Stimulated activated CD4-positive, alpha-beta T cell treated with anti-CD3 and anti-CD28 coated beads, Interleukin-15, amount 100 ng/mL, for 1 hour (primary cell): ENCODE results near the gene CTTNBP2.
"Not testable (repeated sequence)": the region's sequence is repeated elsewhere in the genome, so short reads cannot be mapped to it uniquely, and the experiment has no call there.

Experiments used
- DNase-seq, 2 donors: peaks; one replicate each; pipeline ENCODE4 v3.0.0-alpha.2; 2020; ENCODE audit warnings: low read depth in 1 of 2, low spot score in 1 of 2

Gene CTTNBP2

DNA sequence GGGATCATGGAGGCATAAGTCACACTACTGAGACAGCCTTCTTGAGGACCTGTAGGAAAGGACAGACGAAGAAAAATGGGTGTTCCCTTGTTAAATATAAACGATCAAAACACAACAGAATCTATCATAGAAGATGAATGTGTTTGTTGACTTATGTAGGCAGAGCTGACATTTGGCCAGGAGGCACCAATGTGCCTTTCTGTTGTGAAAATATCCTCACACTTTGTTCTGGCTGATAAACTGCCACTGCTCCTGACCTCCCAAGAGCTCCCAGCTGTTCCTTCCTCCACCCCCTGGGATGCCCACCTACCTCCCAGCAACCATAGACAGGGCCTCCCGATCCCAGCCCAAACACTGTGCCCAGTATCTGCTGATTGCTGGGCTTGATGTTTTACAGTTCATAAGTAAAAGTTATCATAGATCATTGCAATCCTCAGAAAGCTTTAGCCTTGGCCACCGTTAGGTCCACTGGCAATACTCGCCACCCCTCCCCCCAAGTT lies 116.6 kb downstream of the CTTNBP2 start:
- no peak for DNase-seq

DNA sequence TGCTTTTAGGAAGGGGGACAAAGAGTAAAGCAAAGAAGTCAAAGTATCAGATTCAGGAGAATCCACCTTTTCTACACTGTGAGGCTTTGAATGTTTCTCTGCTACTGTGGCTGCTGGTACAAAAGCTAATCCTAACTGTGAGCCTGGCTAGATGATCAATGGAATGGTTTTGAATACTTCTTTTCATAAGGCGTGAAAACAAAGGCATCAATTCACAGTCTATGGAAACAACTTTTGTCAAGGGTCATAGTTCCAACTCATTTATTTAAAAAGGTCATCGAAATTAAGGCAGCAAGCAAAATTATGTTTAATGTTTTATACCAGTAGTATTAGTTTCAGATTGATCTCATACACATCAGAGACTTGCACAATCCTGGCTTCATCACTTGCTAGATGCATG lies 118.1 kb downstream of the CTTNBP2 start:
- no peak for DNase-seq

GRCh38 chr7:117751775-117752174 lies 121.5 kb downstream of the CTTNBP2 start:
- no peak for DNase-seq

DNA sequence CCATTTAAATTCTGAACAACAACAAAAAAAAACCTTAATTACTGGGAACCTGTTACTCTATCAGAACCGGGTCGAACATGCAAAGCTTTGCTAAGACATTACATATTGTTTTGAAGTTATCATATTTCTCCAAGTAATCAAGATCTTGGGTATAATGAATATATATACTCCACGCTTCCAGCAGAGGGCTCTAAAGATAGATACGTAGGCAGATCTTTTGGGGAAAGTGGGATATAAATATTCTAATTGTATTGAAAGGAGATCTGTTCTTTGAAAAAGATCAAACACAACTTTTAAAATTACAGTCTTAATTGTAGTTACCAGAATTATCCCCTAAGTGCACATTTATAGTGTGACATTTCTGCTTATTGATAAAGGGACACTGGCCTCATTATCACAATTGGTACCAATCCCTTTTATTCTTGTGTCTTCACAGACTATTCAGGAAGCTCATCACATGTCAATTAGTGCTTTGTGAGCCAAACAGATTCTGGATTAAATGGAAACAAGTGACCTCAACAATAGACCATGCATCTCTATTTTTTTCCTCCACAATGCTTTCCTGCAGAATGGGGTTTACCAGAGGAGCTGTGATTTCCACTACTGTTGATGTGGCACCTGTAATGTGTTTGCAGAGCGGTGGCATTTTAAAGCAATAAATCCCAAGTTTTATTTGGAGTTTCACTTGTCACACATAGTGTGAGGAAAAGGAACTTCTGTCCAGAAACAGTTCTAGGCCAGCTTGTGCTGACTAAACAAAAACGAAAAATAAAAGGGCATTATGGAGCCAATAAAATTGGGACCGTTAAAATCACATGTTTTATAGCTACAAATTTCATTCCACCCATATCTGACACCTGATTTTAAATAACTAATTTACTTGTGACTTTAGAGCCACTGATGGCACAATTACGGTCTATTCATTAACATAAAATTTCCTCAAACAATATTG lies 122.4 kb downstream of the CTTNBP2 start:
- DNase-seq = no peak

- DNase-seq = no peak
These were observed 131.3 kb downstream of the CTTNBP2 start for GRCh38 chr7:117741962-117742361.

- no peak for DNase-seq
These were observed 134.2 kb downstream of the CTTNBP2 start for GRCh38 chr7:117739085-117739484.

GRCh38 chr7:117737926-117738325 lies 135.3 kb downstream of the CTTNBP2 start:
- no peak for DNase-seq

- no peak for DNase-seq
These were observed 141.8 kb downstream of the CTTNBP2 start for GRCh38 chr7:117731455-117731854.

GRCh38 chr7:117730390-117730789 lies 142.9 kb downstream of the CTTNBP2 start:
- DNase-seq = no peak

GRCh38 chr7:117728890-117729624 lies 144.2 kb downstream of the CTTNBP2 start:
- no peak for DNase-seq

GRCh38 chr7:117724898-117725297 lies 148.3 kb downstream of the CTTNBP2 start:
- no peak for DNase-seq

DNA sequence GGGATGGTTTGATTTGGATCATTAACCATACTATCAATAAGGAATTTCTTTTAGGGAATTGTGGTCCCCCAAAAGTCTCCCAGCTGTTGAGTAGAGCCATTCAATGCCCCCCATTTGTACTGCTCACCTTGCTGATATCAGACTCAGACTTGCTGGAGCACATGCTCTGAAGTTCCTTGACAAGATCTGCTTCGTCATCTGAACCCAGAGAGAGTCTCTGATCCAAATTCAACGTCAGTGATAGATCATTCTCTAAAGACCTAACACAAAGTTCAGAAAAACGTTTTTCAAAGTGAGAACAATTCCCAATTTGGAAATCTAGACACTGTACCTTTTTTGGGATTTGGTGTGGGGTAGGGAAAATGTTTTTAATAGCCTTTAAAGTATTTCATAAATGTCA lies 153.9 kb downstream of the CTTNBP2 start:
- no peak for DNase-seq

DNA sequence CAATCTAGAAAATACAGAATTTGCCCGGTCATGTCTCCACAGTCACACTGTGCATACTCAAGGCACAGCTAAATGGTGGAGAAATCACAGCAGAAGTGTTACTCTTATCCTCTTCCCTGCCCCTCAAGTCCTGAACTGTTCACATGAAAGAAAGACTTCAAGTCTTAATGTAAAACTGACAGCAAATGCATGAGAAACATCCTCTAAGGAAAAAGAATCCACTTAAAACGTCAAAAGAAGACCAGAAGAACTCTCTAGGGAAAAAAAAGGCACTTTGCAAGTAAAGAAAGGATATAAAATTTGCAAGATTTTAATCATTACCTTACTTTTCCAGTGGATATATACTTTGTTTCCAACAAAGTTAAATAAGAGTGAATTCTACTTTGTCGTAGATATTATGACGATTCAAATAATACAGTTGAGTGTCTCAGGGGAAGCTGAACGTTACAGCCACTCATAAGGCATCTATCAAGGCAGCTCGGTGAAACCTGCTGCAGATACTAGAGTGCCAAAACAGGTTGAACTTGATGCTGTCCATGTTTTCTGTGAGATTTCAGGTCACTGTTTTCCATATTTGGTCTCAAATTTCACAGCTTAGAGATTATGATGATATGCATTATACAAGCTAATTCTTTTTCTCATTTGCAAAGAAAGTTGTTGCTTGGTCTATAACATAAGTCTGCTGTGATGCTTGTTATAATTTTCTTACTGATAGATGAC lies 155.0 kb downstream of the CTTNBP2 start:
- no peak for DNase-seq

GRCh38 chr7:117717357-117717756 lies 155.9 kb downstream of the CTTNBP2 start:
- no peak for DNase-seq

DNA sequence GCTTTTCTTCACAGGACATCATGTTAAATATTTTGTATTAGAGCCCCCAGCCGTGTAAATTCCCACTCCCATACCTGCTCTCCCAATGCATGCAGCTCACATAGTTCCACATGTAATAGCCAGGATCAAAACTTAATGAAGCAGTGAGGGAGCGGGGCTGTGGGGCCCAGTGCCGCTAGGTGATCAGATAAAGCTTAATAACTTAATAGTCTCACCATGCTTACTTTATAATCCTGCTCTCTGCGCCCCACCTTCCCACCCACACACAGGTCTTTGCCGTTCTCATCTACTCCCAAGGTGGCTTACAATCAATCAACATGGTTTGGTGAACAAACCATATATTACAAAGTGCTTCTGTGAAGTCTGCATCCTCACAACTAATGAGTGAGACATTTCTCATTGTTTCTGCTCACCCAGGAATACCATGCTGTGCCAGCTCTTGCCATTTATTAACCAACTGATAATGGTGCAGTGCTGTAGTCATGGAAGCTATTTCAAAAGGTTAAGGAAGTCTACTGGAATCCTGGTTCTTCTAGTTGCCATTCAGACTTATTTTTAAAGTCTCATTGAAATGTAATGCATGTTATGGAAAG lies 156.4 kb downstream of the CTTNBP2 start:
- DNase-seq = no peak

GRCh38 chr7:117715784-117716445 lies 157.3 kb downstream of the CTTNBP2 start:
- no peak for DNase-seq

DNA sequence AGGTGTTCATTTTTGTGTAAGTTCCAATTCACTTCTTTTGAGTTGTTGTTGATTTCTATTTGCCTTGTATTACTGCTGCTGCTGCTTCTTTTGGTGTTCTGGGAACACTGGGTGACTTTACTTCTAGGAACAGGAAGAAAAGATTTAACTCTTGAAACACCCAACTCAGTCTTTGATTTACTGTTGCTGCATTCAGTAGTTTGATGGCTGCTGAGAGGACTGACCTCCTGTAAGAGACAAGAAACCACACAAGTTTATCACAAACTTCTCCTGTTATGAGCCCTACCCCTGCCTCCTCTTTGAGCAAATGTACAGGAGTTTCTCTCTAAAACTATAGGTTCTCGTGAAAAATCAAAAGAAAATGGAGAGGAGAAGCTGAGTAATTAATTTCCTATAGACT lies 161.7 kb downstream of the CTTNBP2 start:
- DNase-seq = no peak

DNA sequence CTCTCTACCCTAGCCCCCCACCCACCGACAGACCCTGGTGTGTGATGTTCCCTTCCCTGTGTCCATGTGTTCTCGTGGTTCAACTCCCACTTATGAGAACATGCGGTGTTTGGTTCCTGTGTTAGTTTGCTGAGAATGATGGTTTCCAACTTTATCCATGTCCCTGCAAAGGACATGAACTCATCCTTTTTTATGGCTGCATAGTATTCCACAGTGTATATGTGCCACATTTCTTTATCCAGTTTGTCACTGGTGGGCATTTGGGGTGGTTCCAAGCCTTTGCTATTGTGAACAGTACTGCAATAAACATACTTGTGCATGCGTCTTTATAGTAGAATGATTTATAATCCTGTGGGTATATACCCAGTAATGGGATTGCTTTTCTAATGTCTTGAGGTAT lies 165.1 kb downstream of the CTTNBP2 start:
- DNase-seq = not testable (repeated sequence)

- no peak for DNase-seq
These were observed 166.2 kb downstream of the CTTNBP2 start for GRCh38 chr7:117707080-117707479.

- DNase-seq = no peak
These were observed 167.0 kb downstream of the CTTNBP2 start for GRCh38 chr7:117706210-117706609.
